ENCODE measurements around the gene PADI1. TPM values are rescaled to one million over a fixed set of nuclear protein-coding genes. Genes with fewer than 3 reads are reported as not detected.

The PADI1 gene
- total and polyA plus RNA-seq, 2 of the 8 experiments (the other 6 are each of a cell fraction or from before 2014, with no cell fraction given) = 0.20 to 0.30 TPM

GRCh38 chr1:17161926-17162800 is 42.8 kb upstream of the PADI1 start:
- WGBS, 2 experiments (ENCODE audit: extremely low coverage in 1 of 2, insufficient coverage in 1 of 2, insufficient read length in 1 of 2, insufficient replicate concordance in 2 of 2, low coverage in 1 of 2, low lambda C conversion rate in 2 of 2, missing lambda C conversion rate in 1 of 2) = 90% methylated on average over 20 of the region's 20 CpGs; no CpG with 5 or more reads in 1 of the 2 experiments
- CTCF ChIA-PET (ENCODE audit: partially characterized antibody) = interaction anchor here (2.2 kb wide), 2 partner anchors 75 to 174 kb away, joined by 5 to 7 read pairs; no protein-coding TSS in a partner anchor
- TF ChIP-seq E2F6 (IDR thresholded peaks at IDR 0.05) (no peak), GTF2F1 (IDR thresholded peaks at IDR 0.05; ENCODE audit: borderline replicate concordance, low read depth, low read length) (no peak), CTCF (IDR thresholded peaks at IDR 0.05; ENCODE audit: control extremely low read depth in 1 of 3, insufficient read depth in 1 of 3, low read depth in 1 of 3, low read length in 3 of 3) (no peak)

More at GRCh38 chr1:17161926-17162800, 42.8 kb upstream of the PADI1 start:
- Histone ChIP-seq H4K91ac (replicated peaks; ENCODE audit: insufficient read length, low read length) (no peak overlapping the region), H3K27ac (ENCODE audit: low read depth, low read length) (no peak overlapping the region), H4K5ac (ENCODE audit: insufficient read length, low read depth, low read length) (no peak overlapping the region), H2BK15ac (ENCODE audit: low read length) (no peak overlapping the region), H4K8ac (ENCODE audit: extremely low read depth, insufficient read depth, low read length) (no peak overlapping the region; the same call in 1 of the 2 replicates), H3K14ac (ENCODE audit: insufficient read length) (no peak overlapping the region), H3K79me2 (ENCODE audit: control insufficient read depth in 1 of 2, insufficient read depth in 2 of 2, low read length in 2 of 2) (no peaks in the 10 kb centered on the region), H3K18ac (ENCODE audit: extremely low read depth, low read length) (no peak overlapping the region), H2BK20ac (ENCODE audit: low read length) (no peak overlapping the region), H3K27me3 (replicated peaks in 1 of 4; ENCODE audit: control insufficient read depth in 3 of 4, extremely low read depth in 1 of 4, insufficient read depth in 3 of 4, low read length in 3 of 4) (no peaks in the 10 kb centered on the region; a peak in 1 of 7 replicates), H2BK120ac (replicated peaks; ENCODE audit: low read depth, low read length) (no peak overlapping the region), H3K4me1 (replicated peaks in 1 of 4; ENCODE audit: control insufficient read depth in 3 of 4, insufficient read depth in 4 of 4, low read length in 3 of 4) (peaks cover 0 to 4% (median 3%) of the 10 kb centered on the region in 4 experiments; a peak in 5 of 7 replicates), H3K4me2 (ENCODE audit: insufficient read depth in 1 of 2, low read depth in 2 of 2, low read length in 2 of 2) (no peak overlapping the region), H3K23me2 (ENCODE audit: low read depth, low read length) (peaks cover 5% of the 10 kb centered on the region; the same call in 1 of the 2 replicates), H3K79me1 (ENCODE audit: low read depth, low read length) (no peaks in the 10 kb centered on the region), H3K36me3 (ENCODE audit: control insufficient read depth in 2 of 4, insufficient read depth in 4 of 4, low read length in 3 of 4) (no peaks in the 10 kb centered on the region), H3K23ac (ENCODE audit: insufficient read length) (no peak overlapping the region), H2AFZ (ENCODE audit: low read length) (no peak overlapping the region), H3K4me3 (ENCODE audit: extremely low read depth in 1 of 4, insufficient read depth in 2 of 4, low read depth in 3 of 4, low read length in 4 of 4) (no peak overlapping the region), H3K9me3 (ENCODE audit: insufficient read depth in 2 of 2, low read depth in 1 of 2, low read length in 1 of 2) (0 out of 4 replicates have a peak, but pooled peaks cover 3 to 6% of the 10 kb centered on the region in 2 experiments), H2BK5ac (ENCODE audit: low read depth, low read length) (no peak overlapping the region), H3K9ac (replicated peaks in 1 of 4; ENCODE audit: extremely low read depth in 1 of 4, low read depth in 3 of 4, low read length in 3 of 4) (no peak overlapping the region), H3K56ac (replicated peaks; ENCODE audit: insufficient read length, low read depth, low read length) (no peak overlapping the region), H2BK12ac (ENCODE audit: low read depth, low read length) (no peak overlapping the region), H3K4ac (replicated peaks; ENCODE audit: insufficient read length, low read depth, low read length) (no peak overlapping the region), H2AK5ac (ENCODE audit: low read depth, low read length) (no peak overlapping the region), H4K20me1 (replicated peaks in 1 of 2; ENCODE audit: control insufficient read depth in 1 of 2, insufficient read depth in 2 of 2, low read length in 2 of 2) (peaks cover 0 to 2% of the 10 kb centered on the region in 2 experiments)
- FAIRE-seq (no peak), DNase-seq (ENCODE audit: low read depth in 1 of 2, low spot score in 2 of 2) (peak in 1 of 2 experiments; percentile 39)
- POLR2A ChIA-PET (ENCODE audit: partially characterized antibody) = no interaction called here
